Skeletal muscle satellite cell (primary cell): ENCODE results near the gene ATXN8OS.
"Not testable (repeated sequence)": the region's sequence is repeated elsewhere in the genome, so short reads cannot be mapped to it uniquely, and the experiment has no call there.

Source experiments
- H3K27me3 ChIP-seq: 2 replicates; pipeline ENCODE4 v1.7.0; 2013; ENCODE audit warnings: low read length; ENCODE audit not compliant: control insufficient read depth, insufficient read depth
- H3K36me3 ChIP-seq: 2 replicates; pipeline ENCODE4 v1.7.0; 2013; ENCODE audit warnings: mild to moderate bottlenecking, control low read depth, low read length; ENCODE audit not compliant: insufficient read depth
- H3K4me1 ChIP-seq: 2 replicates; pipeline ENCODE4 v1.7.0; 2013; ENCODE audit warnings: low read length; ENCODE audit not compliant: control insufficient read depth, insufficient read depth
- H3K4me2 ChIP-seq: 2 replicates; pipeline ENCODE4 v1.7.0; 2013; ENCODE audit warnings: mild to moderate bottlenecking, low read length
- H3K4me3 ChIP-seq: 2 replicates; pipeline ENCODE4 v1.7.0; 2013; ENCODE audit warnings: low read length
- H3K9ac ChIP-seq: 2 replicates; pipeline ENCODE4 v1.7.0; 2013; ENCODE audit warnings: mild to moderate bottlenecking, low read depth, low read length, moderate library complexity
- H3K9me3 ChIP-seq: replicated peaks from 2 replicates; pipeline ENCODE4 v1.7.0; 2013; ENCODE audit warnings: mild to moderate bottlenecking, control low read depth, low read length

Gene ATXN8OS

DNA sequence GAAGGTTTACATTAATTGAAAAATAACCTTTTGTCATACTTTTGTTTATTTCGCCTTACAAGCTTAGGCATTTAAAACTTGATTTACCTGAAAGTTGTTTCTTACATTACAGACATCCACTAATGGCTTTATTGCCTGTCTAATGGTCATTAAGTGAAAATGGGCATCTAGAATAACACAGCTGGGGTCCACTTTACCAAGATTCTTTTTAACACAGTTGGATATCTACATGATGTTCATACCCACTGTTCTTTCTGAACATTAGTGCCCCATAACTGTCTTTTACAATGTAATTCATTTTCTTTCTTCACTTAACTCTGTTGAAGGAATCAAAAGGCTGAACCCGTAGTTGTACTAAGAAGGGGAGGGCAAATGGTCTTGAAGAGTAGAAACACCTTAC lies 20.5 kb downstream of the ATXN8OS start:
- no peaks in the 10 kb centered on the region for H3K4me1 ChIP-seq
- no peak overlapping the region for H3K4me3 ChIP-seq
- H3K9me3 ChIP-seq: peaks cover 5% of the 10 kb centered on the region
- H3K9ac ChIP-seq: no peak overlapping the region
- no peaks in the 10 kb centered on the region for H3K27me3 ChIP-seq
- H3K4me2 ChIP-seq: no peak overlapping the region
- H3K36me3 ChIP-seq: no peaks in the 10 kb centered on the region

DNA sequence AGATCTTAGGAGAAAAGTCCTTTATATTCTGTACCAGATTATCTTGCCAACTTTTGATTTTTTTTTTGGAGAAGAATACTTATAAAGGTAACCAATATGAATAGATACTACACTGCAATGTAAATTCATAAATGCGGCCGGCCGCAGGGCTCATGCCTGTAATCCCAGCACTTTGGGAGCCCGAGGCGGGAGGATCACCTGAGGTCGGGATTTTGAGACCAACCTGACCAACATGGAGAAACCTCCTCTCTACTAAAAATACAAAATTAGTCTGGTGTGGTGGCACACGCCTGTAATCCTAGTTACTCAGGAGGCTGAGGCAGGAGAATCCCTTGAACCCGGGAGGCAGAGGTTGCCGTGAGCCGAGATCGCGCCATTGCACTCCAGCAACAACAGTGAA lies 35.0 kb downstream of the ATXN8OS start:
- not testable (repeated sequence) for H3K9ac ChIP-seq, H3K4me2 ChIP-seq, H3K4me3 ChIP-seq, H3K36me3 ChIP-seq, H3K9me3 ChIP-seq, H3K27me3 ChIP-seq, H3K4me1 ChIP-seq

DNA sequence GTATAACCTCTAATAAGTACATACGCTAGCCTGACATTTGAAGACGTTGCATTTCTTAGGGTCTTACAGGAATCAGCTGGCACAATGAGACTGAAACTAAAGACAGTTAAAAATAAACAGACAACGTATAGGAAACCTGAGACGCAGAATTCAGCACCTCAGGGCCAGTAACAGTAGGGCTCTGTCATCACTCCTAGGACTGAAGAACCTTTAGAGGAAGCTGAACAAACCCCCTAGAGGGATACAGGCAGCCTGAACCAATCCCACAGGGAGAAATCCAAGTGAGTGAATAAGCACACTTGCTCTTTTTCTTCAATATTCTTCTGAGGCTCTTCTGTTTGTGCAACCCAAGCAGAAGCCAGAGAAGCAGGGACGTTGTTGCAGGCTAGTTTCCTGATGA lies 54.5 kb downstream of the ATXN8OS start:
- Histone ChIP-seq H3K27me3 (no peaks in the 10 kb centered on the region), H3K9me3 (peaks cover 4% of the 10 kb centered on the region), H3K4me2 (no peak overlapping the region), H3K4me1 (no peaks in the 10 kb centered on the region), H3K4me3 (no peak overlapping the region), H3K9ac (no peak overlapping the region), H3K36me3 (no peaks in the 10 kb centered on the region)

DNA sequence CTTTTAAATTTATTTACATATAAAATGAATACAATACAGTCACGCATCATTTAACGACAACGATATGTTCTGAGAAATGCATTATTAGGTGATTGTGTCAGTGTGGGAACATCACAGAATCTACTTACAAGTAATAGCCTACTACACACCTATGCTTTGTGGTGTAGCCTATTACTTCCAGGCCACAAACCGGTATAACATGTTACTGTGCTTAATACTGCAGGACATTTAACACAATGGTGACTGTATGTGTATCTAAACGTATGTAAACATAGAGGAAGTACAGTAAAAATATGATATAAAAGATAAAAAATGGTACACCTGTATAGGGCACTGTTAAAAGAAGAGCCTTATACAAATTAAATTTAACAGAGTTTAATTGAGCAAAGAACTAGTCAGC lies 63.1 kb downstream of the ATXN8OS start:
- Histone ChIP-seq H3K4me3 (no peak overlapping the region), H3K27me3 (no peaks in the 10 kb centered on the region), H3K4me2 (no peak overlapping the region), H3K4me1 (no peaks in the 10 kb centered on the region), H3K36me3 (no peaks in the 10 kb centered on the region), H3K9ac (no peak overlapping the region), H3K9me3 (no peaks in the 10 kb centered on the region)

DNA sequence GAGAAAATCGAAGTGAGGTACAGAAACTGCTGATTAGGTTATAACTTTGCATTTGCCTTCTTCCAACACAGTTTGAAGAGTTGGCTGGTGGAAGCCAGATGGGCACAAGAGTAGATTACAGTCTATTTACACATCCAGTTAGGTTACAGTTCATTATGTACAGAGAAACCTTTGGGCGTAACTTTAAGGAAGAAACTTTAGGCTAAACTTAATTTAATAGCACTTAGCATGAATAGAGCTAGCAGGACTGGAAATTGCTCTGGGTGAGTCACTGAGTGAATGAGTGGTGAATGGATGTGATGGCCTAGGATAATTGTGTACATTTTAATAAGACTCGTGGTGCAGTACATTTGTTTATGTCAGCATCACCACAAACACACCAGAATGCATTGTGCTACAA lies 63.5 kb downstream of the ATXN8OS start:
- no peaks in the 10 kb centered on the region for H3K36me3 ChIP-seq

DNA sequence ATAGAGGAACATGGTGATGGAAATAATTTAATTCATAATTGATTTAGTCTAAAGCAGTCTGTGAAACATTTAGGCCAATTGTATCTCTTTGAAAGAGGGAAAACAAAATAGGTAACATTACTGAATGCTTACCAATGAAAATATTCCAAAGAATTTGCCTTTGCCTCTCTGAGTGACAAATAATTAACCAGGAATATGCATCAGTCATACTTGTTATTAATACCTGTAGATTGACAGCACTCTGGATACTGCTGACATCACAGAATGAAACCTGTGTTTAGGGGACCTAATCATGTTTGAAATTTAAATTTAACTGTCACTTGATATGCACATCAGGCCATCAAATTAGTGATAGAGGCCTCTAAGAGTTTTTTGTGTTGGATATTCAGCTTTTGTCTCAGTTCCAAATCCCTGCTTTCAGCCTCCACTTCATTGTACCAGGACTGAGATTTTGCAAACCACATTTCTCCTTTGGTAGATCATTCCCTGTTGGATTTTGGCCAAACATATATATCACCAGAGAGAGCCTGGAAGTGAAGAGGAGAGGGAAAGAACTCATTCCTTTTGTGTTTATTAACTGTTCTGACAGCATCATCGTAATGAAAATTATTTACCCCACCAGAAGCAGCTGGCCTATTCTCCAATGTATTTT lies 65.4 kb downstream of the ATXN8OS start:
- Histone ChIP-seq H3K4me3 (no peak overlapping the region), H3K27me3 (no peaks in the 10 kb centered on the region), H3K36me3 (no peaks in the 10 kb centered on the region), H3K9ac (no peak overlapping the region), H3K9me3 (no peaks in the 10 kb centered on the region), H3K4me1 (no peaks in the 10 kb centered on the region), H3K4me2 (no peak overlapping the region)

More for the DNA sequence above, 63.5 kb downstream of the ATXN8OS start:
- Histone ChIP-seq H3K9ac (no peak overlapping the region), H3K27me3 (no peaks in the 10 kb centered on the region), H3K4me1 (no peaks in the 10 kb centered on the region), H3K4me2 (no peak overlapping the region), H3K4me3 (no peak overlapping the region), H3K9me3 (no peaks in the 10 kb centered on the region)

DNA sequence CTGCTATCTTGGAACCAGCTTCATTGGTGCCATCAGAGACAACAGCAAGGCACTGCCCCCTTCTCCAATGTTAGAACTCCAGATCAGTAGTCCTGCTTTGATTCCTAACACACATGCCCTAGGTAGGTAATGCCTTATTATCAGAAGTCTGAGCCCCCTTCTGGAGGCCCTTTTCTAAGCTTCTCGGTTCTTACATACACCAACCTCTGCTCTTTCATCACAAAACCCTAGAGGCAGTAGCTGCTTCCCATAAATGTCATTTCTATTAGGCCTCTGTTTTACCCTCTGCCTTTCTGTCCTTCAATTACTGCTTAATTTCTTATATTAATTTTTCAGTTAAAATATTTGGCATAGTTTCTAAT lies 66.0 kb downstream of the ATXN8OS start:
- Histone ChIP-seq H3K4me1 (no peaks in the 10 kb centered on the region), H3K9ac (no peak overlapping the region), H3K4me2 (no peak overlapping the region), H3K36me3 (no peaks in the 10 kb centered on the region), H3K9me3 (no peaks in the 10 kb centered on the region), H3K27me3 (no peaks in the 10 kb centered on the region), H3K4me3 (no peak overlapping the region)

DNA sequence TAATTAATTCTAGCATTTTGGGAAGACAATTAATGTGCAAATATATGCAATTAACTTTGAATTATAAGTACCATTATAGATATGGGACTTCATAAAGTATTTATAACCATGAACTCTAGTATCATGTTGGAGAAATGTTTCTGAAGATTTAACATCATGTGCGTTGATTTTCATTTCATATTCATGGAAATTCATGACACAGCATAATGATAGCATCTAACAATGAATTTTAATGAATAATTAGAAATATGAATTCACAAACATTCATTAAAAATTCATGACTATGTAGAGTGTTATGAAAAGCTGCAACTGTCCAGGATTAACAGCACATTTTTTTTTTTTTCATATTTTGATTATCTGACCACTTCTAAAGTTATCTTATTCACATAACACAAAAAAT lies 70.7 kb downstream of the ATXN8OS start:
- H3K4me2 ChIP-seq: no peak overlapping the region
- H3K9ac ChIP-seq: no peak overlapping the region
- no peaks in the 10 kb centered on the region for H3K4me1 ChIP-seq
- H3K4me3 ChIP-seq: no peak overlapping the region
- H3K36me3 ChIP-seq: no peaks in the 10 kb centered on the region
- H3K27me3 ChIP-seq: no peaks in the 10 kb centered on the region
- no peaks in the 10 kb centered on the region for H3K9me3 ChIP-seq
